Activated T-cell treated with anti-CD3 and anti-CD28 coated beads, Interleukin-2, amount 50 U/mL, for 1 hour (primary cell): ENCODE measurements around the gene FMN1.

ENCODE experiments used
- DNase-seq: peaks from one replicate; pipeline ENCODE4 v3.0.0-alpha.2; 2020

FMN1 gene

GRCh38 chr15:33119273-33119672, 75.2 kb downstream of the FMN1 start:
- DNase-seq, result no peak

GRCh38 chr15:33116198-33116597, 78.3 kb downstream of the FMN1 start:
- no peak for DNase-seq

GRCh38 chr15:33115191-33115861, 79.2 kb downstream of the FMN1 start:
- DNase-seq, result no peak

GRCh38 chr15:33114374-33114717, 80.2 kb downstream of the FMN1 start:
- no peak for DNase-seq

- DNase-seq, result no peak
Observed at GRCh38 chr15:33113666-33114373, 80.7 kb downstream of the FMN1 start.

GRCh38 chr15:33112541-33113105, 81.9 kb downstream of the FMN1 start:
- no peak for DNase-seq

- DNase-seq, result no peak
Observed at GRCh38 chr15:33111041-33111451, 83.5 kb downstream of the FMN1 start.

GRCh38 chr15:33109345-33109744, 85.2 kb downstream of the FMN1 start:
- no peak for DNase-seq

GRCh38 chr15:33108518-33108917, 86.0 kb downstream of the FMN1 start:
- no peak for DNase-seq

- DNase-seq, result no peak
Observed at GRCh38 chr15:33107950-33108349, 86.6 kb downstream of the FMN1 start.

GRCh38 chr15:33104212-33104611, 90.3 kb downstream of the FMN1 start:
- no peak for DNase-seq

- DNase-seq, result no peak
Observed at GRCh38 chr15:33101036-33101435, 93.5 kb downstream of the FMN1 start.

- DNase-seq, result no peak
Observed at GRCh38 chr15:33100314-33100713, 94.2 kb downstream of the FMN1 start.

GRCh38 chr15:33099739-33100138, 94.8 kb downstream of the FMN1 start:
- DNase-seq, result no peak

- no peak for DNase-seq
Observed at GRCh38 chr15:33099213-33099612, 95.3 kb downstream of the FMN1 start.

GRCh38 chr15:33098094-33099058, 96.1 kb downstream of the FMN1 start:
- no peak for DNase-seq

- no peak for DNase-seq
Observed at GRCh38 chr15:33096134-33096533, 98.4 kb downstream of the FMN1 start.

- DNase-seq, result no peak
Observed at GRCh38 chr15:33095641-33096040, 98.9 kb downstream of the FMN1 start.

GRCh38 chr15:33094336-33094735, 100.2 kb downstream of the FMN1 start:
- no peak for DNase-seq

GRCh38 chr15:33093222-33093621, 101.3 kb downstream of the FMN1 start:
- no peak for DNase-seq

- peak; percentile 20 for DNase-seq
Observed at GRCh38 chr15:33091983-33092693, 102.4 kb downstream of the FMN1 start.
